A673 (cell line): ENCODE measurements around the gene EFL1.

Experiments
- CTCF ChIP-seq: fragments of 300-800, 200-600 bp; sonication (generic); conservative IDR thresholded peaks from 2 replicates; pipeline ENCODE4 v1.5.1; 2017; ENCODE audit warnings: low read depth, mild to moderate bottlenecking, antibody characterized with exemption, low read length, moderate library complexity, mixed read lengths
- EZH2 ChIP-seq: fragments of 200-600 bp; sonication (generic); IDR thresholded peaks from 2 replicates; pipeline ENCODE4 v1.6.1; 2017; ENCODE audit warnings: borderline replicate concordance, low read depth, mild to moderate bottlenecking, mixed read lengths, antibody characterized with exemption, low read length; ENCODE audit not compliant: poor library complexity, severe bottlenecking

DNA sequence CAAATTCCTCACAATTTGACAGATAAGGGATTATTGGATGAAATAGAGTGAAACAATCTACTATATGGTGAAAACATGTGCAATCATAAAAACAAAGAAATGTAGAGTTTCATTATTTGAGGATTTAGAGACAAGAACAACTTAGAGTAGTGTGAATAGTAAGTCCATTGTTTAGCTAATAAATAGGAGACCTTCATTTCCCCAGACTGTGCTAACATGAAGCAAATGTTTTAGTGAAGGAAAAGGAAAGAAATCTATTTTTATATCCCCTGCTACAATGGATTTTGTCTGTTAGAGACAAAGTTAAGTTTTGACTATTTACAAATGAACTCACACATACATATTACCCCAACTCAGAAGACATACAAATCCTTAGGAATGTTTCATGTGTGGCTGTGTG lies 77.8 kb downstream of the EFL1 start:
- no peak for TF ChIP-seq CTCF
- TF ChIP-seq EZH2: no peak
